T47D (cell line): ENCODE results near the gene TMEM52B.
A peak's percentile ranks its signal among the peaks of the same experiment; 100 is the strongest.
"Not testable (repeated sequence)": the region's sequence is repeated elsewhere in the genome, so short reads cannot be mapped to it uniquely, and the experiment has no call there.

Experiments
- DNase-seq, 2 experiments: peaks; one replicate each; pipeline versions ENCODE4 v3.0.0 to v3.0.0-alpha.2; 2011 to 2012; ENCODE audit warnings: low read depth in 1 of 2, low spot score in 1 of 2
- JUND ChIP-seq: IDR thresholded peaks from 2 replicates; pipeline ENCODE4 v1.6.1; 2012; ENCODE audit warnings: low read depth
- in situ Hi-C: cut with HindIII; loops from 2 replicates; pipeline ENCODE4 v1.10.0; 2016; ENCODE audit warnings: low sequenced_read_pairs, low pct_unique_long_range_greater_than_20kb

The TMEM52B gene

DNA sequence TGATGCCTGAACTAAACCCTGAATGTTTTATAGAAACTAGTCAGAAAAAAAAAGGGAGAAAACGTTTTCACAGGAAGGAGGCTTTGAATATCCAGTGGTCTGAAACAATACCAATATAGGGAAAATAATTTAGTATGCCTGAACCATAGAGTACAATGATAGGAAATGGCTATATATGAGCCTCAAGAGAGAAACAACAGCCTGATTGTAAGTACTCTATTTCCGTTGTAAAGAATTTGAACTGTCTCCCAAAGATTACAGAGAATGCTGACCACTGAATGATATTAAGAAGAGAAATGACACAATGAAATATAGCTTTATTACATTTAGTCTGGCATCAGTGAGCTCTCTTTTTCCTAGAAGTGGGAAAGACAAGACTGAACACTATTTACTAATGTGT is 28.3 kb downstream of the TMEM52B start:
- DNase-seq = no peak
- in situ Hi-C loops = no loop called here
- no peak for TF ChIP-seq JUND

DNA sequence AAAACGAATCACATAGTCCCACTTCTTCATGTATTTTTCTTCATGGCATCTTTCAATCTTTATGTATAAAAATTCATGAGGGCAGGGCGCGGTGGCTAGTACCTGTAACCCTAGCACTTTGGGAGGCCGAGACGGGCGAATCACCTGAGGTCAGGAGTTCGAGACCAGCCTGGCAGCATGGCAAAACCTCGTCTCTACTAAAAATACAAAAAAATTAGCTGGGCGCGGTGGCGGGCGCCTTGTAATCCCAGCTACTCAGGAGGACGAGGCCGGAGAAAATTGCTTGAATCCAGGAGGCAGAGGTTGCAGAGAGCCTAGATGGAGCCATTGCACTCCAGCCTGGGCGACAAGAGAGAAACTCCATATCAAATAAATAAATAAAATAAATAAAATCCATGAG is 31.4 kb downstream of the TMEM52B start:
- in situ Hi-C loops = no loop called here
- TF ChIP-seq JUND = no peak
- DNase-seq = no peak

DNA sequence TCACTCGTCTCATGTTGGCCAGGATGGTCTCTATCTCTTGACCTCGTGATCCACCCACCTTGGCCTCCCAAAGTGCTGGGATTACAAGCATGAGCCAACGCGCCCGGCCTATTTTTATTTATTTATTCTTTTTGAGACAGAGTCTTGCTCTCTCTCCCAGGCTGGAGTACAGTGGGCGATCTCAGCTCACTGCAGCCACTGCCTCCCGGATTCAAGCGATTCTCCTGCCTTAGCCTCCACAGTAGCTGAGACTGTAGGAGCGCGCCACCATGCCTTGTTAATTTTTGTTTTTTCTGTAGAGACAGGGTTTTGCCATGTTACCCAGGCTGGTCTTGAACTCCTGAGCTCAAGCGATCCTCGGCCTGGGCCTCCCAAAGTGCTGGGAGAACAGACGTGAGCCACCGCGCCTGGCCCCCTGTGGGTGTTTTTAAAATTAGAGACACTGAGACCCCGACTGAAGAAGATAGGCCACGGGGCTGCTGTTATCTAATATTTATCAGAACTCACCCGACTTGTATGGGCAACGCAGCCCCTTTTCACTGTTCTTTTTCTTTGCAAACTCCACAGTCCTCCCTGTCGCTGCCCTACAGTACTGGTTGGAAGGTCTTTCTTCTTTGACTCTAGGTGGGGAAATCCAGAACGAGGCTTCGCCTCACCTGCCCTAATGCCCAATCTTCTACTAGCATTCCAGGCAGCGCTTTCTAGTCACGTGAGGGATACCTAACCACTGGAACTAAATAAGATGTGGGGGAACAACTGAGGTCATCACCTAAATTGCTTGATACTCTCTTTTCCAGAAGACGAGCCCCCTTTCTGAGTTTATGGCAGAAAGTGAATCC is 32.5 kb downstream of the TMEM52B start:
- TF ChIP-seq JUND = no peak
- in situ Hi-C loops = no loop called here
- no peak for DNase-seq

DNA sequence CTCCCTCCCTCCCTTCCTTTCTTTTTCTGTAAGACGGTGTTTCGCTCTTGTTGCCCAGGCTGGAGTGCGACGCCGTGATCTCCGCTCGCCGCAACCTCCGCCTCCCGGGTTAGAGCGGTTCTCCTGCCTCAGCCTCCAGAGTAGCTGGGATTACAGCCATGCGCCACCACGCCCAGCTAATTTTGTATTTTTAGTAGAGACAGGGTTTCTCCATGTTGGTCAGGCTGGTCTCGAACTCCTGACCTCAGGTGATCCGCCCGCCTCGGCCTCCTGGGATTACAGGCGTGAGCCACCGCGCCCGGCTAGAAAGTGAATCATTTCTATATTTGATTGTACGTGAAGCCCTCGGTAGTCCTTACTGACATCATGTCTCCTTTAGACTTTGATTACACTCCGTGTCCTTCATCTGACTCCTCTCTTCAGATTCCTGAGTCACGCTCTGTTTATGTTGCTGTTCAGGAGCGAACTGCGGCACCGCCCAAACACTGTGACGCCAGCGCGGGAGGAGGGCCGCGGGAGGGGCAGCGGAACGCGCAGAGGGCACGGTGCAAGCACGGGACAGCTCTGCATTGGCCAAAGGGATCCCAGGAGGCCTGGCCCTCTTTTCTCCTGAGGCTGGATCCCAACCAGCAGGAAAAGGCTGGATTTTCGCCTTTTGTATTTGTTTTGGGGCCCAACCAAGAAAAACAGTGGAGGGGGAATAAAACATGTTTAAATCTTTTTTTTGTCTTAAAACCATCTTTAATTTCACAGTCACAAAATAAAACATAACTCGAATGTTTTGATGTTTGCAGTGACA is 33.3 kb downstream of the TMEM52B start:
- TF ChIP-seq JUND = no peak
- peak; percentile 52 to 89 for DNase-seq
- in situ Hi-C loops = no loop called here

GRCh38 chr12:10212739-10213131 is 33.9 kb downstream of the TMEM52B start, which contains the start of gene GABARAPL1:
TSS of gene GABARAPL1 (plus strand) at chr12:10212877. CDS start at chr12:10213130, 253 bp downstream.
- in situ Hi-C loops = no loop called here
- DNase-seq = peak in 1 of 2 experiments; percentile 68
- TF ChIP-seq JUND = no peak

- no peak for TF ChIP-seq JUND
- DNase-seq = peak in 1 of 2 experiments; percentile 38
- in situ Hi-C loops = no loop called here
Measured at GRCh38 chr12:10213168-10214135, 34.6 kb downstream of the TMEM52B start.

DNA sequence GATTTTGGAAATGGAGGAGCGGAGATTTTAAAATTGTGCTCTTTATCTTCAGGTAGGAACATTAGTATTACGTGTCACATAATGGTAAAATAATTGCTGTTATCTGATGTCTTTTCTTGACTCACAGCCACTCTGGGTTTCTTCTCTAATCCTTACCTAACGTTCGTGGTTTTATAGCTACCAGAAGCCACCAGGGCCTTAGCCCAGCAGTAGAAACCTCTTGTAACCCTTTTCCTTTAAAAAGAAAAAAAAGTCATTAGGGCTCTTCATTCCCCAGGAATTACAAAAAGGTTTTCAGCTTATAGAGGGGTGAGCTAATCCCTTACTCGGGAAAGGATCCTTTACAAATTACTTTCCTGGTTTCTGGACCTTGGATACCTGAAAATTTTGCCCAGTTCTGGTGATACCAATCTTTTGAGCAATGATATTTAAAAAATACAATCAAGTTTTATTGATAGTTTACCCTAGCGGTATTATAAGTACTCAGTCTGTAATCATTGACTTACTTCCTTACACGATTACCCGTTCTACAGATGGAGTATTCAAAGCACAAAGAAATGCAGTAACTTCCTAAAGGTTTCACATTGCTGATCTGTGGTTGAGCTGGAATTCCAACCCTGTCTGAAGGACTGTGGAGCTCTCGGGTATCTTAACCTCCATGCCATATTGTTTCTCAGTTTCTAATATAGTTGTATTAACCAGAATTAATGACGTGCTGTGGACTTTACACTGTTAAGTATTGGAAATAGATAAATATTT is 35.5 kb downstream of the TMEM52B start:
- no peak for TF ChIP-seq JUND
- DNase-seq = no peak
- in situ Hi-C loops = no loop called here

- TF ChIP-seq JUND = no peak
- in situ Hi-C loops = no loop called here
- DNase-seq = no peak
Measured at GRCh38 chr12:10214895-10215267, 36.0 kb downstream of the TMEM52B start.

- no peak for DNase-seq
- in situ Hi-C loops = no loop called here
- no peak for TF ChIP-seq JUND
Measured at GRCh38 chr12:10215436-10215835, 36.6 kb downstream of the TMEM52B start.

GRCh38 chr12:10215946-10216345 is 37.1 kb downstream of the TMEM52B start:
- in situ Hi-C loops, DNase-seq: not testable (repeated sequence)

- no peak for DNase-seq
- TF ChIP-seq JUND = no peak
- in situ Hi-C loops = no loop called here
Measured at GRCh38 chr12:10218021-10218420, 39.2 kb downstream of the TMEM52B start.
